Measurements from ENCODE around the gene ZSCAN22.
A peak's percentile ranks its signal among the peaks of the same experiment; 100 is the strongest.
"Not testable (repeated sequence)": the region's sequence is repeated elsewhere in the genome, so short reads cannot be mapped to it uniquely, and the experiment has no call there.

ZSCAN22 gene

GRCh38 chr19:58346961-58347929 is 20.5 kb downstream of the ZSCAN22 start:
- TF ChIP-seq, protein P1, sequence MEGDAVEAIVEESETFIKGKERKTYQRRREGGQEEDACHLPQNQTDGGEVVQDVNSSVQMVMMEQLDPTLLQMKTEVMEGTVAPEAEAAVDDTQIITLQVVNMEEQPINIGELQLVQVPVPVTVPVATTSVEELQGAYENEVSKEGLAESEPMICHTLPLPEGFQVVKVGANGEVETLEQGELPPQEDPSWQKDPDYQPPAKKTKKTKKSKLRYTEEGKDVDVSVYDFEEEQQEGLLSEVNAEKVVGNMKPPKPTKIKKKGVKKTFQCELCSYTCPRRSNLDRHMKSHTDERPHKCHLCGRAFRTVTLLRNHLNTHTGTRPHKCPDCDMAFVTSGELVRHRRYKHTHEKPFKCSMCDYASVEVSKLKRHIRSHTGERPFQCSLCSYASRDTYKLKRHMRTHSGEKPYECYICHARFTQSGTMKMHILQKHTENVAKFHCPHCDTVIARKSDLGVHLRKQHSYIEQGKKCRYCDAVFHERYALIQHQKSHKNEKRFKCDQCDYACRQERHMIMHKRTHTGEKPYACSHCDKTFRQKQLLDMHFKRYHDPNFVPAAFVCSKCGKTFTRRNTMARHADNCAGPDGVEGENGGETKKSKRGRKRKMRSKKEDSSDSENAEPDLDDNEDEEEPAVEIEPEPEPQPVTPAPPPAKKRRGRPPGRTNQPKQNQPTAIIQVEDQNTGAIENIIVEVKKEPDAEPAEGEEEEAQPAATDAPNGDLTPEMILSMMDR (IDR thresholded peaks at IDR 0.05; ENCODE audit: control insufficient read depth, extremely low read depth, insufficient read depth), result no peak
- H3K4me3 ChIP-seq (ENCODE audit: low read depth, low read length), result peak overlapping the region; percentile 72
- peak; percentile 6 for DNase-seq (ENCODE audit: low read depth)

- DNase-seq (ENCODE audit: low read depth), result not testable (repeated sequence)
- peak overlapping the region; percentile 72 for H3K4me3 ChIP-seq (ENCODE audit: low read depth, low read length)
Observed at GRCh38 chr19:58348080-58348479, 21.3 kb downstream of the ZSCAN22 start.

DNA sequence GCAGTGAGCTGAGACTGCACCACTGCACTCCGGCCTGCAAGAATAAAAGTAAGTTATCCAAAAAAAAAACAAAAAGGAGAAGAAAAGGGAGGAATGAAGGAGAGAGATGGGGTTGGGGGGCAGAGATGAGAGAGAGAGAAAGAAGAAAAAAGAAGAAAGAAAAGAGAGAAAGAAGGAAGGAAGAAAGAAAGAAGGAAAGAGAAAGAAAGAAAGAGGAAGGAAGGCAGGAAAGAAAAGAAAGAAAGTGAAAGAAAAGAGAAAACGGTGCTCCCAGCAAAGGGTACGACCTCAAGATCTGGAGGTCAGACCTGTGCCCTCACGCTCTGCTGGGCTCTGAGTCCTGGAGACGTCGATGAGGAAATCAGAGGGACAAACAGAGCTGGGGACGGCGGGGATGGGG is 22.8 kb downstream of the ZSCAN22 start:
- H3K4me3 ChIP-seq (ENCODE audit: low read depth, low read length), result no peak overlapping the region
- TF ChIP-seq, protein P1 (IDR thresholded peaks at IDR 0.05; ENCODE audit: control insufficient read depth, extremely low read depth, insufficient read depth), result no peak
- no peak for DNase-seq (ENCODE audit: low read depth)

- TF ChIP-seq, protein P1 (IDR thresholded peaks at IDR 0.05; ENCODE audit: control insufficient read depth, extremely low read depth, insufficient read depth), result no peak
- H3K4me3 ChIP-seq (ENCODE audit: low read depth, low read length), result no peak overlapping the region
- no peak for DNase-seq (ENCODE audit: low read depth)
Observed at GRCh38 chr19:58350001-58350861, 23.4 kb downstream of the ZSCAN22 start.

DNA sequence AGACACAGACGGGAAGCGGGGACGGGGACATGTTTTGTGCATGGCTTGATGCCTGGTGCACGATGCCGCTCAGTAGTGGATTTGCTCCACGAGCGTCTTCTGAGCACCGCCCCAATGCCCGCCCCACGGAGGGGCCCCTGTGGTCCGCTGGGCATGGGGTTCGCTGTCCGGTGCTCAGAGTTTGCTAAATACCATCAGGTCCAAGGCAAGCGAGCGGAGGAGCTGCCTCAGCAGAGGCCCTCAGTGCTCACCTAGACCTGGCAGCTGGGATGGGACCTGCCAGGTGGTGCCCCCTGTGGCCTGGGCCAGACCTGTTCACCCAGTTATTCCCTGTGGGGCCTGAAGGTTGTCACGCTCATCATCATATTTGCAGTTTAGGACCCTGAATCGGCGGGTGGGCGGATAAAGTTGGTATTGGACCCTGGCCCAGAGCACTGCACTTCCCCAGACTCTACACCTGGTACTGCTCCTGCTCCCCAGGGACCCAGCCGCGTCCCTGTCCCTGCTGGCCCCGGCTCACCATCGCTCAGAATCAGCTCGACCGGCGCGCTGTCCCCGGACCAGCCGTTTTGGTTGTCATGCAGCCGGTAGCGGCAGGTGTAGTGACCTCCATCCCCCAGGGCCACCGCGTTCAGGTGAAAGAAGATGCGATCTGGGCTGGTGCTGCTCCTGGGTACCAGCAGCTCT is 24.2 kb downstream of the ZSCAN22 start:
- TF ChIP-seq, protein P1 (IDR thresholded peaks at IDR 0.05; ENCODE audit: control insufficient read depth, extremely low read depth, insufficient read depth), result no peak
- no peak for DNase-seq (ENCODE audit: low read depth)
- H3K4me3 ChIP-seq (ENCODE audit: low read depth, low read length), result no peak overlapping the region

GRCh38 chr19:58351558-58351878 is 24.7 kb downstream of the ZSCAN22 start:
- no peak overlapping the region for H3K4me3 ChIP-seq (ENCODE audit: low read depth, low read length)
- DNase-seq (ENCODE audit: low read depth), result no peak
- TF ChIP-seq, protein P1 (IDR thresholded peaks at IDR 0.05; ENCODE audit: control insufficient read depth, extremely low read depth, insufficient read depth), result no peak

Measured in LNCaP clone FGC (cell line).